ENCODE measurements around the gene VTI1B. TPM values are rescaled to one million over a fixed set of nuclear protein-coding genes. Genes with fewer than 3 reads are reported as not detected.

The VTI1B gene
- total and polyA plus RNA-seq, 4 donors, result 26.5 to 76.3 (median 28.9) TPM

DNA sequence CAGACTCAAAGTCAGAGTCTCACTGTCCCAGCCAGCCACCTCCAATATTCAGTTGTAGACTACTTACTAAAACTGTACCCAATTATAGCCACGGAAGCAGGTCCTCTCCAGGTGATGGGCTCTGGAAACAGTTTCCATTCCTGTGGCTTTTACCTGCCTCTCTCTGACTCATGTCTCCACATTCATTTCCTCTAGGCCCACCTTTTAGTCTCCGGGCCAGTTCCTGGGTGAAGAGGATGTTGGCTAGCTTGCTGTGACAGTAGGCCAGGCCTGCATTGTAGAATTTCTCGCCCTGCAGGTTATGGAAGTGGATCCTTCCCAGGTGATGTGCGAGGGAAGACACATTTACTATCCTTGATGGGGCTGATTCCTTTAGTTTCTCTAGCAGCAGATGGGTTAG, 15.6 kb upstream of the VTI1B start:
- Histone ChIP-seq H3K9ac (ENCODE audit: low read depth in 1 of 2, low read length in 2 of 2) (no peak overlapping the region), H3K4me1 (ENCODE audit: control insufficient read depth in 4 of 4, insufficient read depth in 4 of 4, low read length in 3 of 4) (peaks cover 0 to 13% (median 1%) of the 10 kb centered on the region in 4 donors), H3K4me3 (ENCODE audit: low read depth in 1 of 3, low read length in 3 of 3) (no peak overlapping the region), H3K36me3 (ENCODE audit: control insufficient read depth in 4 of 4, insufficient read depth in 3 of 4, low read depth in 1 of 4, low read length in 3 of 4) (peaks cover 19 to 57% (median 42%) of the 10 kb centered on the region in 4 donors), H3K9me3 (ENCODE audit: control insufficient read depth in 4 of 4, low read length in 3 of 4) (no peaks in the 10 kb centered on the region), H3K27ac (ENCODE audit: low read depth in 1 of 2, low read length in 2 of 2) (no peak overlapping the region), H3K27me3 (ENCODE audit: control insufficient read depth in 4 of 4, insufficient read depth in 4 of 4, low read length in 3 of 4) (no peaks in the 10 kb centered on the region)
- 98% methylated on average over 4 of the region's 4 CpGs for WGBS
- TF ChIP-seq, protein P1, sequence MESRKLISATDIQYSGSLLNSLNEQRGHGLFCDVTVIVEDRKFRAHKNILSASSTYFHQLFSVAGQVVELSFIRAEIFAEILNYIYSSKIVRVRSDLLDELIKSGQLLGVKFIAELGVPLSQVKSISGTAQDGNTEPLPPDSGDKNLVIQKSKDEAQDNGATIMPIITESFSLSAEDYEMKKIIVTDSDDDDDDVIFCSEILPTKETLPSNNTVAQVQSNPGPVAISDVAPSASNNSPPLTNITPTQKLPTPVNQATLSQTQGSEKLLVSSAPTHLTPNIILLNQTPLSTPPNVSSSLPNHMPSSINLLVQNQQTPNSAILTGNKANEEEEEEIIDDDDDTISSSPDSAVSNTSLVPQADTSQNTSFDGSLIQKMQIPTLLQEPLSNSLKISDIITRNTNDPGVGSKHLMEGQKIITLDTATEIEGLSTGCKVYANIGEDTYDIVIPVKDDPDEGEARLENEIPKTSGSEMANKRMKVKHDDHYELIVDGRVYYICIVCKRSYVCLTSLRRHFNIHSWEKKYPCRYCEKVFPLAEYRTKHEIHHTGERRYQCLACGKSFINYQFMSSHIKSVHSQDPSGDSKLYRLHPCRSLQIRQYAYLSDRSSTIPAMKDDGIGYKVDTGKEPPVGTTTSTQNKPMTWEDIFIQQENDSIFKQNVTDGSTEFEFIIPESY (IDR thresholded peaks at IDR 0.05), result no peak
- no peak for TF ChIP-seq FOXA2 (IDR thresholded peaks at IDR 0.05)
- TF ChIP-seq RAD21 (IDR thresholded peaks at IDR 0.05), result no peak
- no peak for TF ChIP-seq HNF4A (conservative IDR thresholded peaks at IDR 0.05)
- TF ChIP-seq FOXA1 (IDR thresholded peaks at IDR 0.05), result no peak
- TF ChIP-seq TAF1 (conservative IDR thresholded peaks at IDR 0.05), result no peak
- TF ChIP-seq, protein P2, sequence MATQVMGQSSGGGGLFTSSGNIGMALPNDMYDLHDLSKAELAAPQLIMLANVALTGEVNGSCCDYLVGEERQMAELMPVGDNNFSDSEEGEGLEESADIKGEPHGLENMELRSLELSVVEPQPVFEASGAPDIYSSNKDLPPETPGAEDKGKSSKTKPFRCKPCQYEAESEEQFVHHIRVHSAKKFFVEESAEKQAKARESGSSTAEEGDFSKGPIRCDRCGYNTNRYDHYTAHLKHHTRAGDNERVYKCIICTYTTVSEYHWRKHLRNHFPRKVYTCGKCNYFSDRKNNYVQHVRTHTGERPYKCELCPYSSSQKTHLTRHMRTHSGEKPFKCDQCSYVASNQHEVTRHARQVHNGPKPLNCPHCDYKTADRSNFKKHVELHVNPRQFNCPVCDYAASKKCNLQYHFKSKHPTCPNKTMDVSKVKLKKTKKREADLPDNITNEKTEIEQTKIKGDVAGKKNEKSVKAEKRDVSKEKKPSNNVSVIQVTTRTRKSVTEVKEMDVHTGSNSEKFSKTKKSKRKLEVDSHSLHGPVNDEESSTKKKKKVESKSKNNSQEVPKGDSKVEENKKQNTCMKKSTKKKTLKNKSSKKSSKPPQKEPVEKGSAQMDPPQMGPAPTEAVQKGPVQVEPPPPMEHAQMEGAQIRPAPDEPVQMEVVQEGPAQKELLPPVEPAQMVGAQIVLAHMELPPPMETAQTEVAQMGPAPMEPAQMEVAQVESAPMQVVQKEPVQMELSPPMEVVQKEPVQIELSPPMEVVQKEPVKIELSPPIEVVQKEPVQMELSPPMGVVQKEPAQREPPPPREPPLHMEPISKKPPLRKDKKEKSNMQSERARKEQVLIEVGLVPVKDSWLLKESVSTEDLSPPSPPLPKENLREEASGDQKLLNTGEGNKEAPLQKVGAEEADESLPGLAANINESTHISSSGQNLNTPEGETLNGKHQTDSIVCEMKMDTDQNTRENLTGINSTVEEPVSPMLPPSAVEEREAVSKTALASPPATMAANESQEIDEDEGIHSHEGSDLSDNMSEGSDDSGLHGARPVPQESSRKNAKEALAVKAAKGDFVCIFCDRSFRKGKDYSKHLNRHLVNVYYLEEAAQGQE (IDR thresholded peaks at IDR 0.05), result no peak
- TF ChIP-seq, protein P3, sequence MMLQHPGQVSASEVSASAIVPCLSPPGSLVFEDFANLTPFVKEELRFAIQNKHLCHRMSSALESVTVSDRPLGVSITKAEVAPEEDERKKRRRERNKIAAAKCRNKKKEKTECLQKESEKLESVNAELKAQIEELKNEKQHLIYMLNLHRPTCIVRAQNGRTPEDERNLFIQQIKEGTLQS (IDR thresholded peaks at IDR 0.05), result no peak
- no peak for DNase-seq (ENCODE audit: low spot score)

DNA sequence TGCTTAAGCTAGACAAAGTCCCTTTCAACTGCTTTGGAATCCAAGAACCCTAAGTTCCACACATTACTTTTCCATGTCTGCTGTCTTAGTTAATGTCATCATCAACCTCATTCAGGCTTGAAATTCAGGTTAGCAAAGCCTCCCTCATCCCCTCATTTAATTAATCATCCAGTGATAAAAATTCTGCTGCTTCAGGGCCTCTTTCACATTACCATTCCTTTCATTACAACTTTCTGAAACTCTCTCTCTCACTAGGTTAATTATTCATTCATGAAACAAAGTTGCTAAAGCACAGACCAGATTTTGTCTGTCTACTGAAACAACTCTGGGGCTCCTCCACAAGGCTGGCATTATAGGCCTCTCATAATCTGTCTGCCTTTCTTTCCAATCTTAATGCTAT, 9.4 kb upstream of the VTI1B start:
- no peak for DNase-seq (ENCODE audit: low spot score)
- no peak overlapping the region for H3K27ac ChIP-seq (ENCODE audit: low read depth in 1 of 2, low read length in 2 of 2)
- H3K9ac ChIP-seq (ENCODE audit: low read depth in 1 of 2, low read length in 2 of 2), result no peak overlapping the region
- TF ChIP-seq, protein P3 (IDR thresholded peaks at IDR 0.05), result no peak
- TF ChIP-seq, protein P4, sequence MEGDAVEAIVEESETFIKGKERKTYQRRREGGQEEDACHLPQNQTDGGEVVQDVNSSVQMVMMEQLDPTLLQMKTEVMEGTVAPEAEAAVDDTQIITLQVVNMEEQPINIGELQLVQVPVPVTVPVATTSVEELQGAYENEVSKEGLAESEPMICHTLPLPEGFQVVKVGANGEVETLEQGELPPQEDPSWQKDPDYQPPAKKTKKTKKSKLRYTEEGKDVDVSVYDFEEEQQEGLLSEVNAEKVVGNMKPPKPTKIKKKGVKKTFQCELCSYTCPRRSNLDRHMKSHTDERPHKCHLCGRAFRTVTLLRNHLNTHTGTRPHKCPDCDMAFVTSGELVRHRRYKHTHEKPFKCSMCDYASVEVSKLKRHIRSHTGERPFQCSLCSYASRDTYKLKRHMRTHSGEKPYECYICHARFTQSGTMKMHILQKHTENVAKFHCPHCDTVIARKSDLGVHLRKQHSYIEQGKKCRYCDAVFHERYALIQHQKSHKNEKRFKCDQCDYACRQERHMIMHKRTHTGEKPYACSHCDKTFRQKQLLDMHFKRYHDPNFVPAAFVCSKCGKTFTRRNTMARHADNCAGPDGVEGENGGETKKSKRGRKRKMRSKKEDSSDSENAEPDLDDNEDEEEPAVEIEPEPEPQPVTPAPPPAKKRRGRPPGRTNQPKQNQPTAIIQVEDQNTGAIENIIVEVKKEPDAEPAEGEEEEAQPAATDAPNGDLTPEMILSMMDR (IDR thresholded peaks at IDR 0.05; ENCODE audit: low read depth, low read length, missing input control), result no peak
- no peak for TF ChIP-seq FOXA2 (IDR thresholded peaks at IDR 0.05)
- no peaks in the 10 kb centered on the region for H3K4me1 ChIP-seq (ENCODE audit: control insufficient read depth in 4 of 4, insufficient read depth in 4 of 4, low read length in 3 of 4)
- peaks cover 6 to 41% (median 25%) of the 10 kb centered on the region in 4 donors for H3K36me3 ChIP-seq (ENCODE audit: control insufficient read depth in 4 of 4, insufficient read depth in 3 of 4, low read depth in 1 of 4, low read length in 3 of 4)
- no peaks in the 10 kb centered on the region for H3K9me3 ChIP-seq (ENCODE audit: control insufficient read depth in 4 of 4, low read length in 3 of 4)
- H3K4me3 ChIP-seq (ENCODE audit: low read depth in 1 of 3, low read length in 3 of 3), result no peak overlapping the region
- no peaks in the 10 kb centered on the region for H3K27me3 ChIP-seq (ENCODE audit: control insufficient read depth in 4 of 4, insufficient read depth in 4 of 4, low read length in 3 of 4)
